Esophagus squamous epithelium (tissue), 5 donors: ENCODE data around the gene CRYM. TPM values are rescaled to one million over a fixed set of nuclear protein-coding genes. Genes with fewer than 3 reads are reported as not detected.

Source experiments
- DNase-seq: peaks from one replicate; lab custom pipeline; 2025; lab: John Stamatoyannopoulos, UW
- H3K27ac ChIP-seq, 4 donors: fragments of 200-600 bp; sonication (generic); one replicate each; pipeline ENCODE4 v1.5.1; 2016 to 2019; ENCODE audit warnings: mild to moderate bottlenecking in 1 of 4
- H3K27me3 ChIP-seq, 4 donors: fragments of 200-600 bp; sonication (generic); 1 replicate in 3 of 4; 2 replicates in 1 of 4; pipeline versions ENCODE4 v1.5.1 to v1.6.0; 2017 to 2021; ENCODE audit warnings: antibody characterized with exemption in 1 of 4
- H3K36me3 ChIP-seq, 3 donors: fragments of 200-600 bp; sonication (generic); one replicate each; pipeline ENCODE4 v1.5.1; 2016 to 2019
- H3K4me1 ChIP-seq, 3 donors: fragments of 200-600 bp; sonication (generic); one replicate each; pipeline ENCODE4 v1.5.1; 2017 to 2019
- H3K4me3 ChIP-seq, 4 donors: fragments of 200-600 bp; sonication (generic); 1 replicate in 3 of 4; 2 replicates in 1 of 4; pipeline ENCODE4 v1.5.1; 2016 to 2019; ENCODE audit warnings: mild to moderate bottlenecking in 2 of 4, moderate library complexity in 1 of 4
- H3K9me3 ChIP-seq, 3 donors: fragments of 200-600 bp; sonication (generic); one replicate each; pipeline ENCODE4 v1.5.1; 2016 to 2019
- CTCF ChIP-seq, 6 experiments: fragments of 450-650 bp in 4 of 6; fragments of 200-600 bp in 2 of 6; sonication (generic) in 2 of 6; IDR thresholded peaks; one replicate each; pipeline ENCODE4 v1.5.1; 2016 to 2019; ENCODE audit warnings: antibody characterized with exemption in 6 of 6, mild to moderate bottlenecking in 4 of 6, moderate library complexity in 4 of 6
- POLR2A ChIP-seq, 4 donors: fragments of 450-650 bp; IDR thresholded peaks; one replicate each; pipeline ENCODE4 v1.6.1; 2017; ENCODE audit warnings: antibody characterized with exemption in 4 of 4, mild to moderate bottlenecking in 4 of 4, moderate library complexity in 3 of 4
- WGBS, 2 donors: methylation state at CpG; one replicate each; pipeline ENCODE4 v1.1.5; 2018; 5-methylcytosine and 5-hydroxymethylcytosine counted together
- intact Hi-C: fragments of 100-400 bp; cut with DNase I; formaldehyde crosslinking; loops from one replicate; pipeline ENCODE4 v1.15.0; 2022
- total RNA-seq, 4 donors: library from RNA; depleted of rRNA; stranded (reverse); fragments of >200 nt; gene quantifications; one replicate each; pipeline ENCODE4 v1.1.0, GENCODE V29; 2016
- donor health status: DM: yes; HTN: yes; CAD: no.

Gene CRYM
- total RNA-seq, 4 donors from 2014 or later: 2.0 to 13.9 (median 5.8) TPM

- Histone ChIP-seq H3K4me1 (no peaks in the 10 kb centered on the region), H3K27ac (no peak overlapping the region), H3K4me3 (no peak overlapping the region), H3K36me3 (no peaks in the 10 kb centered on the region), H3K27me3 (peaks cover 0 to 79% (median 0%) of the 10 kb centered on the region in 4 donors), H3K9me3 (no peaks in the 10 kb centered on the region)
- no peak for TF ChIP-seq POLR2A (IDR thresholded peaks at IDR 0.05)
- no peak for TF ChIP-seq CTCF (IDR thresholded peaks at IDR 0.05)
- intact Hi-C loops: no loop called here
- 76 to 90% methylated on average over 2 of the region's 2 CpGs for WGBS, 2 donors
- no peak for DNase-seq
These were observed 49.7 kb downstream of the CRYM start for GRCh38 chr16:21228361-21228872.

GRCh38 chr16:21227866-21228265 is 50.2 kb downstream of the CRYM start:
- TF ChIP-seq CTCF (IDR thresholded peaks at IDR 0.05) (no peak), POLR2A (IDR thresholded peaks at IDR 0.05) (no peak)
- H3K27ac ChIP-seq: no peak overlapping the region
- intact Hi-C loops: no loop called here
- no peaks in the 10 kb centered on the region for H3K4me1 ChIP-seq
- no peaks in the 10 kb centered on the region for H3K9me3 ChIP-seq
- peaks cover 0 to 77% (median 0%) of the 10 kb centered on the region in 4 donors for H3K27me3 ChIP-seq
- no peak for DNase-seq
- H3K36me3 ChIP-seq: no peaks in the 10 kb centered on the region
- no peak overlapping the region for H3K4me3 ChIP-seq

- H3K36me3 ChIP-seq: no peaks in the 10 kb centered on the region
- intact Hi-C loops: no loop called here
- H3K4me1 ChIP-seq: peaks cover 0 to 6% (median 0%) of the 10 kb centered on the region in 3 donors
- H3K4me3 ChIP-seq: no peak overlapping the region
- no peak for DNase-seq
- TF ChIP-seq CTCF (IDR thresholded peaks at IDR 0.05): no peak
- TF ChIP-seq POLR2A (IDR thresholded peaks at IDR 0.05): no peak
- no peak overlapping the region for H3K27ac ChIP-seq
- no peaks in the 10 kb centered on the region for H3K9me3 ChIP-seq
- peaks cover 0 to 71% (median 0%) of the 10 kb centered on the region in 4 donors for H3K27me3 ChIP-seq
These were observed 51.3 kb downstream of the CRYM start for GRCh38 chr16:21226749-21227148.

DNA sequence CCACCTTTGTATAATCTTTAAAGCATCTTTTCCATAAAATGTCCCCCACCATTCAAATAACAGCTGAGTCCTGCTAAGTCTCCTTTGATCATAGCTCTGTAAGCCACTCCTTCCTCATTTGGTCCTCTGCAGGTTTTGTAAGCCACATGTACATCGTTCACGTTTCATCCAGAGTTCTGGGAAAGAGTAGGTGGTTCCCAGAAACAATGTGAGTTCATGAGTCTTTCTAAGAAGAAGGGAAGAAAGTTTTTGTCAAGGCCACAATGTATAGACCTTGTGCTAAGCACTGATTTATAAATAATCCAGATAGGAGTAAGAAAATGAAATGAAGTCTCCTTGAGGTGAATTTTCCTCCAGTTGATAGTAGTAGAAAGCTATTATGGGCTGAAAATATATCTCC is 53.3 kb downstream of the CRYM start:
- no peak for DNase-seq
- Histone ChIP-seq H3K27me3 (peaks cover 0 to 72% (median 0%) of the 10 kb centered on the region in 4 donors), H3K9me3 (no peaks in the 10 kb centered on the region), H3K4me1 (peaks cover 0 to 7% (median 0%) of the 10 kb centered on the region in 3 donors), H3K4me3 (no peak overlapping the region), H3K36me3 (no peaks in the 10 kb centered on the region), H3K27ac (no peak overlapping the region)
- TF ChIP-seq POLR2A (IDR thresholded peaks at IDR 0.05) (no peak), CTCF (IDR thresholded peaks at IDR 0.05) (no peak)
- intact Hi-C loops: no loop called here
- WGBS, 2 donors: 34 to 68% methylated on average over 2 of the region's 2 CpGs

- 76 to 78% methylated on average over 8 to 9 of the region's 9 CpGs for WGBS, 2 donors
- TF ChIP-seq POLR2A (IDR thresholded peaks at IDR 0.05) (no peak), CTCF (IDR thresholded peaks at IDR 0.05) (no peak)
- Histone ChIP-seq H3K4me3 (no peak overlapping the region), H3K27me3 (peaks cover 0 to 72% (median 0%) of the 10 kb centered on the region in 4 donors), H3K36me3 (no peaks in the 10 kb centered on the region), H3K9me3 (no peaks in the 10 kb centered on the region), H3K4me1 (peaks cover 0 to 7% (median 0%) of the 10 kb centered on the region in 3 donors), H3K27ac (no peak overlapping the region)
- no peak for DNase-seq
- intact Hi-C loops: no loop called here
These were observed 54.3 kb downstream of the CRYM start for GRCh38 chr16:21223787-21224186.
